ENCODE measurements around the gene DGKQ.
"Not testable (repeated sequence)": the region's sequence is repeated elsewhere in the genome, so short reads cannot be mapped to it uniquely, and the experiment has no call there.

Gene DGKQ

GRCh38 chr4:1011022-1011665 lies 37.8 kb upstream of the DGKQ start, which contains the start of gene FGFRL1:
Gene FGFRL1 (plus strand): TSS chr4:1011626. CDS start chr4:1012486, 860 bp downstream.
- H3K27ac ChIP-seq = peak within 1 kb of the TSS; percentile 22 to 86 (median 70)
- H3K4me3 ChIP-seq = peak within 1 kb of the TSS; percentile 33 to 57 (median 52)

DNA sequence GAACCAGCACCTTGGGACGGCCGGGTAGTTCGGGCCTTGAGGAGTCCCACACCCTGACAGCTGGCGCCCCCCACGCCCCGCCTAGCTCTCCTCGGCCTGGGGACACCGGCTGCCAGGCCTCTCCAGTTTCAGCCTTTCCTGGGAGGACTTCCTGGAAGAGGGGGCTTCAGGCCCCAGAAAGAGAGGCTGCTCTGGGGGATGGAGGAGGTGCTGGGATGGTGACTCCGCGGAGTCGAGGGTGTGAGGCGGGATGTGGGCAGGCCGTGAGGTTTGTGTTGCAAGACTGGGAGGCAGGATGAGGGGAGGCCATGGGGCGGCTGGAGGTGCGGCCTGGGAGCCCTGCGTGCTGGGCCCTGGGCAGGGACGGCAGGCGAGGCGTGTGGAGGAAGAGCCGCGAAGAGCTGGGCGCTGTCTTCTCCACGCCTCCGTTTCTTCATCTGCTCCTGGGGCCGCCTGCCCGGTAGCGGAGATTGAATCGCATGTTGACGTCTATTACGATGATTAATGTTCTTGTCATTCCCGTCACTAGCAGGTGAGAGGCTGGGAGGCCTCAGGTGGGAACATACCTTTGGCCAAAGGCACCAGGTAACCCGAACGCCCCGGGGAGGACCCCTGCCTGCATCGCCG lies 37.1 kb upstream of the DGKQ start:
- peak overlapping the region; percentile 33 to 57 (median 52) for H3K4me3 ChIP-seq
- H3K27ac ChIP-seq = peak overlapping the region; percentile 22 to 86 (median 70)

GRCh38 chr4:1009542-1010394 lies 36.4 kb upstream of the DGKQ start:
- H3K4me3 ChIP-seq = peak overlapping the region; percentile 46 to 59 (median 52)
- peak overlapping the region in 17 of 21 experiments; percentile 22 to 86 (median 71) for H3K27ac ChIP-seq

DNA sequence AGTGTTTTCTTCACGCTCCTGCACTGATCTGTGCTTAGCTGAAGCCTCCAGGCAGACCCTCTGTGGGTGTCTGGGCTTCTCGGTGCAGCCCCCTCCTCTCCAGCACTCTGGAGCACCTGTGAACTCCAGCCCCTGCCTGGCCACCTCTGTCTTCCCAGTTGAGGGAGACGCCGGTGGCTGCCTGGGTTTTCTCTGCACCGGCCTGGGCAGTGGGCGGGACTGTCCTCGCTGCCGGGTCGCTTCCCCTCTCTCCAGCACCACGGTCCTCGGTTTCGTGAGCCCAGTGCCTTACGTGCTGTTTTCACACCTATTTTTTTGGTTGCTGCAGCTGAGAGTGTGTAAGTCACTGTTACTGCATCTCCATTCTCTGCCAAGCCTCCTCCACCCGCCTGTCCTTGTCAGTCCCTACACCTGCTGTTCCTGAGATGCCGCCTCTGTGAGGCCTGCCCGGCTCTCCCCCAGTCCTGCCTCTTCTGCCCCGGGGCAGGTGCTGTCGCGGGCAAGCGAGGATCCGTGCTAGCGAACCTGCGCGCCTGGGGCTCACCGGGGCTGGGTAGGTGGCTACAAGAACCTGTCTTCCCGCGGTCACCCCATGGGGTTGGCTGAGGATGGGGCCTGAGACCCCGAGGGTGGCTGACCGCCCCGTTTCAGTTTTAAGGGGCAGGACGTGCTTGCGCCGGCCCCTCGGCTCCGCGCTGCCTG lies 35.6 kb upstream of the DGKQ start:
- Histone ChIP-seq H3K27ac (peak overlapping the region in 6 of 21 experiments; percentile 32 to 78 (median 50)), H3K4me3 (peak overlapping the region; percentile 42 to 59 (median 52))

DNA sequence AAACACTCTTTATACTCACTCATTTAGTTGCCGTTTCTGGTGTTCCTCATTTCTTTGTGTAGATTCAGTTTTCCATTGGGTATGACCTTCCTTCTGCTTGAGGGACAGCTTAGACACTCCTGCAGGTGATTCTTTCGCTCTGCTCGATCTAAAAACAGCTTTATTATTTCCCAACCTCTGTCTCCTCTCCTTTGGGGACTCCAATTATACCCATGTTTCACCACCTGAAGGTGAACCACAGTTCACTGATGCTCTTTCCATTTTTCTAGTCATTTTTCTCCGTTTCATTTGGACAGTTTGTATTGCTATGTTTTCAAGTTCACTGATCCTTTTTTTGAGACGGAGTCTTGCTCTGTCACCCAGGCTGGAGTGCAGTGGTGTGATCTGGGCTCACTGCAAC lies 33.5 kb upstream of the DGKQ start:
- Histone ChIP-seq H3K4me3 (no peak overlapping the region), H3K27ac (no peak overlapping the region)

DNA sequence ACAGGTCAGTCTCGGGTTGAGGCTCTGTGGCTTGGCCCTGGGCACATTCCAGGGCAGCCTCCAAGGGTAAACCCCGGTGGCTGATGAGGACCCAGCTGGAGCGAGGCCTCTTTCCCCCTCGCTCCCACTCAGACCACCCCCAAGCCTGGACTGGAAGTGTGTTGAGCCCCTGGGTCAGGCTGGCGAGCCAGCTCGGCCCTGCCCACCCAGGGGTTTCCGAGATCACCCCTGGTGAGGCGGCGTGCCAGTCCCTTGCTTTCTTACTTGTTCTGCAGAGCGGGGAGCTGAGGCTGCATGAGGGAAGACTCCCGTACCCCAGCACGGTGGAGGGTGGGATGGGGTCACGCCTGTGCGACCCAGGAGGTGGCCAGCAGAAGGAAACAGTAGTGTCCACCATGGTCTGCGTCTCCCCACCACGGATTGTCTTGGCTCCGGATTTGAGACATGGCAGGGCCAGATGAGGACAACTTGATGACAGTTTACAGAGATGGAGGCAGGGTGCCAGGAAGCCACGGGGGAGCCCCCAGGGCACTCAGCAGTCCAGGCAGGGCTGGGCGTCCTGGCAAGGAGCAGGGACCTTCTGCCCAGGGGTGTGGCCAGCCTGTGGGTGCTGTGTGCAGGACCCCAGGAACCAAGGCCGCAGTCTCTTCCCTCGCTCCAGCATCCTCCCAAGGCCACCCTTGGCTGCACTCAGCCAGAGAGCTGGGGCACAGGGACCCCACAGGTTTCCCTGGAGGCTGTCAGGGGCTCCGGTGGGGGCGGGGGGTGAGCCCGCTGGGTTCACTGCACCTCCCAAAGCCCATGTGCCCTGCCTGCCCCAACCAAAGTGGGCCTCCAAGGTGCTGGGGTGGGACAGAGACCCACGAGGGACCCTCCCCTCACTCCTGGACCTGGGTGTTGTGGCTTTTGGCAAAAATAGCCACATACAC lies 31.5 kb upstream of the DGKQ start:
- Histone ChIP-seq H3K4me3 (no peak overlapping the region), H3K27ac (no peak overlapping the region)

- no peak overlapping the region for H3K4me3 ChIP-seq
- no peak overlapping the region for H3K27ac ChIP-seq
These were observed 30.7 kb upstream of the DGKQ start for GRCh38 chr4:1004071-1004418.

DNA sequence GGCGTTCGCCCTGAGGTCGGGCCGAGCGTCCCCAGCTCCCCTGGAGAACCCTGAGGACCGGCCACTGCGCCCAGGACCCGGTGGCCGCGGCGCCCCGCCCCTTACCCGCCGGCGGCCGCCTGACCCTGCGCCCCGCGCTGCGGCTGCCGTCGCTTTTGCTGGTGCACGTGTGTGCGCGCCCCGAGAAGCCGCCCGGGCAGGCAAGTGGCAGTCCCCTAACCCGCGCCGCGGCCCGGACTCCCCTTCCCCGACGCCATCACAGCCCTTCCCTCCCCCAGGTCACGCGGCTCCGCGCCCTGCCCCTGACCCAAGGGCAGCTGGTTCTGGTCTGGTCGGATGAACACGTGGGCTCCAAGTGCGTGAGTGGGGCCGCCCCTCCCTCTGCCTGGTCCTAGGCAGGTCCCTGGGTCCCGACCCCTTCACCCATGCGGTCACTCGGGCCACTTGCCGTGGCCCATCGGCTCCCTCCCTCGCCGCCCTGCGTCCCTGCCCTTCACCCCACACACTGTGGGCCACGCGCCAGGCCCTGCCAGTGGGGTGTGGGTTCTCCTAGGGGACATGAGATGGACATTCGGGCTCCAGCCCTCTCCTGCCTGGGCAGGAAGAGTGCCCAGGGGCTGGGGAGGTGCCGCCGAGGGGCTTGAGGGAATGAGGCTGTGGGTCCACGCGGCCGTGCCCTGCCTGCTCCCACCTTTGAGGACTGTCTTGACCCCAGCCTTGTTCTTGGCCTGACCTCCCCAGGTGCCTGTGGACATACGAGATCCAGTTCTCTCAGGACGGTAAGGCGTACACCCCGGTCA lies 30.1 kb upstream of the DGKQ start:
- H3K4me3 ChIP-seq = no peak overlapping the region
- no peak overlapping the region for H3K27ac ChIP-seq

GRCh38 chr4:1002631-1003251 lies 29.4 kb upstream of the DGKQ start:
- no peak overlapping the region for H3K27ac ChIP-seq
- H3K4me3 ChIP-seq = no peak overlapping the region

GRCh38 chr4:1002131-1002630 lies 28.8 kb upstream of the DGKQ start:
- Histone ChIP-seq H3K27ac (no peak overlapping the region), H3K4me3 (no peak overlapping the region)

DNA sequence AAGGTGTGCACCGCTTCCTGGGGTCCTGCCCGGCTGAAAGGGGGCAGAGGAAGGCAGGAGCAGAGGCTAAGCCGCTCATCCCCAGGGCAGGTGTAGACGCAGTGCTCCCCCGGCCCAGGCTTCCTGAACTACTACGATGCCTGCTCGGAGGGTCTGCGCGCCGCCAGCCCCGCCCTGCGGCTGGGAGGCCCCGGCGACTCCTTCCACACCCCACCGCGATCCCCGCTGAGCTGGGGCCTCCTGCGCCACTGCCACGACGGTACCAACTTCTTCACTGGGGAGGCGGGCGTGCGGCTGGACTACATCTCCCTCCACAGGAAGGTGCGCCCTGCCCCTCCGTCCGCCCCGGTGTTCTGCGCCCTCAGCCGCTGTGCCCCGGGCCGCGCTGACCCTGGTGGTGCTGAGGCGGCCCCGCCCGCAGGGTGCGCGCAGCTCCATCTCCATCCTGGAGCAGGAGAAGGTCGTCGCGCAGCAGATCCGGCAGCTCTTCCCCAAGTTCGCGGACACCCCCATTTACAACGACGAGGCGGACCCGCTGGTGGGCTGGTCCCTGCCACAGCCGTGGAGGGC lies 28.3 kb upstream of the DGKQ start:
- Histone ChIP-seq H3K27ac (no peak overlapping the region), H3K4me3 (no peak overlapping the region)

DNA sequence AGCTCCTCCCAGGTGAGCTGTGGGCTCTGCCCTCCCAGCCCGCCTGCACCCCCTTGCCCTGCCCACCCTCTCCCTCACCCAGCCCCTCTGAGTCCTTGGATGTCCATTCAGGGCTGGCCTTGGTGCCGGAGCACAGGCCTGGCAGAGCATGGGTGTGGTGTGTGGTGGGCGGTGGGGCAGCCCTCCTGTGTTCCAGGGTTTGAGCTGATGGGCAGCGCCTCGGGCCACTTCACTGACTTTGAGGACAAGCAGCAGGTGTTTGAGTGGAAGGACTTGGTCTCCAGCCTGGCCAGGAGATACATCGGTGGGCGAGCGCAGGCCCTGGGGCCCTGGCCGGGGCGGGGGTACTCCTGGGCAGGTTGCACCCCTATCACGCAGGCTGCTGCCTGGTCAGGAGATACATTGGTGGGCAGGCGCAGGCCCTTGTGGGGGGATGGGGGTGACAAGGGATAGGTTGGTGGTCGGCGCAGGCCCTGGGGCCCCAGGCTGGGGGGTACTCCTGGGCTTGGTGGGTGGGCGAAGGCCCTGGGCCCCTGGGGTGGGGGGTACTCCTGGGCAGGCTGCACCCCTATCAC lies 27.4 kb upstream of the DGKQ start:
- H3K27ac ChIP-seq = no peak overlapping the region
- no peak overlapping the region for H3K4me3 ChIP-seq

GRCh38 chr4:999882-1000425 lies 26.6 kb upstream of the DGKQ start:
- Histone ChIP-seq H3K27ac (no peak overlapping the region), H3K4me3 (no peak overlapping the region)

DNA sequence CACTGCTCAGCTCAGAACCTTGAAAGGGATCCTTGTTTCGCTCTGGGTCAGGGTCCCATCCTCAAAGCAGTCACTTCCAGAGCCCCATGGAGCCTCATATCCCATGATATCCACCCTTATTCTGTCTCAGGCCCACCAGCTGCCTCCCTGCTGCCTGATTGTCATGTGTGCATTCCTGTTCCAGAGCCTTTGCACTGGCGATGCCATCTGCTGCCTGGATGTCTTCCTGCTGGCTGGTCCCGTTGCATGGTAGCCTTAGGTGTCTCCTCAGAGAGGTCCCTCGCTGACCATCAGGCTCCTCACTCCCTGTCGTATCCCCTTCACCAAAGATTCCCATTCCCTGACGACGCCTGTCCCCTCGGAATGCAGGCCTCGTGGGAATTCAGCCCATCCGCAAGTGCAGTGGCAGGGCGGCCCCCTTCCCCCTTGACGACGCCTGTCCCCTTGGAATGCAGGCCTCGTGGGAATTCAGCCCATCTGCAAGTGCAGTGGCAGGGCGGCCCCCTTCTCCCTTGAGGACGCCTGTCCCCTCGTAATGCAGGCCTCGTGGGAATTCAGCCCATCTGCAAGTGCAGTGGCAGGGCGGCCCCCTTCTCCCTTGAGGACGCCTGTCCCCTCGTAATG lies 26.0 kb upstream of the DGKQ start:
- not testable (repeated sequence) for H3K4me3 ChIP-seq, H3K27ac ChIP-seq

DNA sequence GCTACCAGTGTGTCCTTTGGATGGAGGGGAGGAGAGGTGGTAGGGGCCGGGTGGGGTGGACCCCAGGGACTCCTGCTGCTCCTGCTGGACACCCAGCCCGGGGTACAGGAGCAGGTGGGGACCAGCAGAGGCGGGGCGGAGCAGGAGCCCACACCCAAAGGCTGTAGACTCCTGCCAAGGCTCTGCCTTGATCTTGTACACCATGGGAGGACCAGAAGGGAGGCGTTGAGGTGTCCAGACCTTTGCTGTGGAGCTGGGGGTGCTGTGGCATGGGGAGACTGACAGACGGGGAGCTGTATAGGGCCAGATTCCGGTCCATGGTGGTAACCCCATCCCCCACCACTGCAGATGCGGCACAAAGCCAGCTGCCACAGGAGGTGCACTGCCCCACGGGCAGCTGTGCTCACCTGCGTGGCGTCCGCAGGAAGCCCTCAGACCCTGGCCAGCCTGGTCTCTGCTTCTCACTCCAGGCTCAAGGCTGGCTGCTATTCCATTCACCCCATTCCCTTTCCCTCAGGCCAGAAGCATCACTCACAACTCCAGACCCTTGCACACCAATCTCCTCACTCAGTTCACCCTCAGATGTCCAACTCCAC lies 24.8 kb upstream of the DGKQ start:
- H3K27ac ChIP-seq = no peak overlapping the region
- H3K4me3 ChIP-seq = no peak overlapping the region
